CD4-positive, alpha-beta T cell treated with Interferon gamma for 1 hour (primary cell): ENCODE data around the gene RPL13A.
A peak's percentile ranks its signal among the peaks of the same experiment; 100 is the strongest.
"Not testable (repeated sequence)": the region's sequence is repeated elsewhere in the genome, so short reads cannot be mapped to it uniquely, and the experiment has no call there.

ENCODE experiments used
- DNase-seq: peaks from one replicate; pipeline ENCODE4 v3.0.0-alpha.2; 2020

Gene RPL13A

GRCh38 chr19:49458567-49458903 is 28.9 kb upstream of the RPL13A start:
- DNase-seq, result no peak

GRCh38 chr19:49459388-49459787 is 28.0 kb upstream of the RPL13A start:
- no peak for DNase-seq

GRCh38 chr19:49461130-49461529 is 26.3 kb upstream of the RPL13A start:
- DNase-seq, result not testable (repeated sequence)

DNA sequence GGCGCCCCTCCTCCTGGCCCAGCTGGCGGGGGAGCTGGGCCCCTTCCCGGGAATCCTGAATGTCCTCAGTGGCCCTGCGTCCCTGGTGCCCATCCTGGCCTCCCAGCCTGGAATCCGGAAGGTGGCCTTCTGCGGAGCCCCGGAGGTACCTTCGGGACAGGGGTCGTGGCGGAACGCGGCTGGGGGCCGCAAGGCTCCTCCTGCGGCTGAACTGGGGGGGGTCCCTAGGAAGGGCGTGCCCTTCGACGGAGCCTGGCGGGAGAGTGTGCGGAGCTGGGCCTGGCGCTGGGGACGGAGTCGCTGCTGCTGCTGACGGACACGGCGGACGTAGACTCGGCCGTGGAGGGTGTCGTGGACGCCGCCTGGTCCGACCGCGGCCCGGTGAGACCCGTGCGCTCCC is 25.8 kb upstream of the RPL13A start:
- no peak for DNase-seq

- no peak for DNase-seq
These were observed 24.9 kb upstream of the RPL13A start for GRCh38 chr19:49462492-49462891.

GRCh38 chr19:49463960-49464740 is 23.3 kb upstream of the RPL13A start:
- DNase-seq, result no peak

- DNase-seq, result no peak
These were observed 22.0 kb upstream of the RPL13A start for GRCh38 chr19:49465371-49465770.

DNA sequence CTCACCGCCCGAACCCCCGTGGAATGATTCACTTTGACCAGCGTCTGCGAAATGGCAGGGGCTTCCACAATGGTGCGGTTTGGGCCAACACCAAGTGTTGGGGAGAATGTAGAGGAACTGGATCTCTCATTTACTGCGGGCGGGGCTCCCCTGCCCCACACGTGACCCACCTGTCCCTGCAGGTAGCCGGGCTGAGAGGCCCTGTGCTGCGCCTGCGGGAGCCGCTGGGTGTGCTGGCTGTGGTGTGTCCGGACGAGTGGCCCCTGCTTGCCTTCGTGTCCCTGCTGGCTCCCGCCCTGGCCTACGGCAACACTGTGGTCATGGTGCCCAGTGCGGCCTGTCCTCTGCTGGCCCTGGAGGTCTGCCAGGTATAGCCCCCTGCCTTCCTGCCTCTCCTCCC is 19.2 kb upstream of the RPL13A start:
- no peak for DNase-seq

DNA sequence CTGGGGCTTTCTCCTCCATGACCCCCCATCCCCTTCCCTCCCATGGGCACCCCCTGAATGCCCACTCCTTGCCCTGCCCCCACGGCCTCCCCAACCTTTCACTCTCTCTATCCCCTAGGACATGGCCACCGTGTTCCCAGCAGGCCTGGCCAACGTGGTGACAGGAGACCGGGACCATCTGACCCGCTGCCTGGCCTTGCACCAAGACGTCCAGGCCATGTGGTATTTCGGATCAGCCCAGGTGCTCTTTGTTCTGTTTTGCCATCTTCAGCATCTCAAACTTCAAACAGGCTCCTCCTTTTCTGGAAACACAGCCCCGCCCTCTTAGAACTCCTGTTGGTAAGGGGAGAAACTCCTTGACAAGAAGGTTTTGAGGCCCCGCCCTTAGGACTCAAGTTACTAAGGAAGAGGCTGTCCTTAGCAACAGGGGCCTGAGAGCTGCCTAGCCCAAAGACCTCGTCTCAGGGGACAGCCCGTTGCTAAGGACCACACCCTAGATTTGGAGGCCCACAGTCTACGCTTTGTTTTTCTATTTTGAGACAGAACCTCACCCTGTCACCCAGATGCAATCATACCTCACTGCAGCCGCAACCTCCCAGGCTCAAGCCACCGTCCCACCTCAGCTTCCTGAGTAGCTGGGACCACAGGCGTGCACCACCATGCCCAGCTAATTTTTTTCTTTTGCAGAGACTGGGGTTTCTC is 18.5 kb upstream of the RPL13A start:
- DNase-seq, result peak; percentile 98

DNA sequence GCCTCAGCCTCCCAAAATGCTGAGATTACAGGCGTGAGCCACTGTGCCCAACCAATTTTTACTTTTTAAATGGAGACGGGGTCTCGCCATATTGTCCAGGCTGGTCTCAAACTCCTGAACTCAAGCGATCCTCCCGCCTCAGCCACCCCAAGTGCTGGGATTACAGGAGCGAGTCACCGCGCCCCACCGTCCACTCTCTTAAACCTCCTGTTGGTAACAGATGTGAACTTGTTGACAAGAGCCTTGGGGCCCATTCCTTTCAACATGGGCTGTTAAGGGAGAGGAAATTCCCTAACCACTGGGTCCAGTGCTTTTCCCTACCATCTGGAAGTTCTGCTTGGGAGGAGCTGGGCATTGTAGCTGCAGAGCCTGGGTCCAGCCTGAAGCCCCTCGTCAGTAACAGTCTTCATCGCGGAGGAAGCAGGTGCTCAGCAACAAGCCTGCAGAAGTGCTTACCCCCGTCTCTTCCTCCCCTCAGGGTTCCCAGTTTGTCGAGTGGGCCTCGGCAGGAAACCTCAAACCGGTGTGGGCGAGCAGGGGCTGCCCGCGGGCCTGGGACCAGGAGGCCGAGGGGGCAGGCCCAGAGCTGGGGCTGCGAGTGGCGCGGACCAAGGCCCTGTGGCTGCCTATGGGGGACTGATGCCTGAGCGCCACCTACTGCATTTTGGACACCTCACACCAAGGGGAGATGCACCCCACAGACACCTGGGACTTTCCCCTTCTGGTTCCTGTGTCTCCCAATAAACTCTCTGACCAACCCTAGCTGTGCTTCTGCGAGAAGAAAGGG is 17.4 kb upstream of the RPL13A start:
- DNase-seq, result peak; percentile 91

- no peak for DNase-seq
These were observed 16.8 kb upstream of the RPL13A start for GRCh38 chr19:49470615-49470978.

- no peak for DNase-seq
These were observed 14.5 kb upstream of the RPL13A start for GRCh38 chr19:49472936-49473335.

GRCh38 chr19:49473501-49473867 is 13.9 kb upstream of the RPL13A start:
- not testable (repeated sequence) for DNase-seq

DNA sequence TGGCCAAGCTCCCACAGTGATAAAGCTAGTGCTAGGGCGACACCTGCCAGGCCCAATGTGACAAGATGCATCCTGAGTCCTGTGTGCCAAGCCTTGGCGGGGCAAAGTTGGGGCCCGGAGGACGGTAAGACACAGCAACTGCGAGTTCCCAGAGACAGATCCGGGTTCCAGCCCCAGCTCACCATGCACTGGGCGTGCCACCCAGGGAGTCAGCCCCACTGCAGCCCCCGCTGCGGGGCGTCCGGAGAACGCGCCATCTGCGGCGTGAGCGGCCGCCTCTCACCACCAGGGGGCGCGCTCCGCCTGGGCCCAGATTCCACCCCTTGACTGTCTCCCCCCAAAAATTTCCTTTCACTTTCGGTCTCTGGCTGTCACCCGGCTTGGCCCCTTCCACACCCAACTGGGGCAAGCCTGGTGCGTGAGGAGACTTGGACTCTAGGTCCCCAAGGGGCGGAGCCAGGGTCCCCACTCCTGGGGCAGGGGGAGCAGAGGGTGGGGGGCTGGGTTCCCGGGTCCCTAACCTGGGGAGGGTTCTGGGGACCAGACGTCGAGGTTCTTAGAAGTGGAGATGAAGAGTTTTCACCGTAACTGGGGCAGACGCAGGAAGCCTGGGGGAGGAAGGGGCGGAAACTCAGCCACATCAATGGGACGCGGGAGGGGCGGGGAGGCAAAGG is 13.4 kb upstream of the RPL13A start, which contains the start of gene FLT3LG:
TSS of gene FLT3LG (plus strand) at position 348 of the 674 bp plus-strand sequence. CDS start 425 bp downstream, outside the sequence.
- DNase-seq, result peak; percentile 95

GRCh38 chr19:49474542-49474924 is 12.9 kb upstream of the RPL13A start:
- DNase-seq, result no peak

DNA sequence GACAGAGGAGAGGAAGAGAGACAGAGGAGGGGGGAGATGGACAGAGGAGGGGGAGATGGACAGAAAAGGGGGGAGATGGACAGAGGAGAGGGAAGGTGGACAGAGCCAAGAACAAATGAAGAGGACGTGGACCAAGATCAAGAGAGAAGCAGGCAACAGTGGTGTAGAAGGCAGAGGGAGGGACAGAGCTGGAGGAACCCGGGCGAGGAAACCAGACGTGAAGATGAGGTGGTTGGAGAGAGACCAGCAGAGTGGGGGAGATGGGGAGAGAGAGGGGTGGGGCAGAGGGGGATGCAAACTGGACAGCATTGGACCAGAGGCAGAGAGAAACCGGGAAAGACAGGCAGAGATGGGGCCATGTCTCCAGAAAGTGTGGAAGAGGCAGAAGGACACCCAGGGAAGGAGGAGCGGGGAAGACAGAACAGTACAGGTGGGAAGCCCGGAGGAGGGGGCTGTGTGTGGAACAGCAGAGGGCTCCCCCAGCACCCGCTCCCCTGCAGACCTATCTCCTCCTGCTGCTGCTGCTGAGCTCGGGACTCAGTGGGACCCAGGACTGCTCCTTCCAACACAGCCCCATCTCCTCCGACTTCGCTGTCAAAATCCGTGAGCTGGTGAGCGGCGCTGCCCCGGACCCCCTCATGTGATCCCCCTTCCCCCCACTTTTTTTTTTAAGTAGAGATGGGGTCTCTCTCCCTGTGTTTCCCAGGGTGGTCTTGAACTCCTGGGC is 12.1 kb upstream of the RPL13A start:
- DNase-seq, result peak; percentile 6

DNA sequence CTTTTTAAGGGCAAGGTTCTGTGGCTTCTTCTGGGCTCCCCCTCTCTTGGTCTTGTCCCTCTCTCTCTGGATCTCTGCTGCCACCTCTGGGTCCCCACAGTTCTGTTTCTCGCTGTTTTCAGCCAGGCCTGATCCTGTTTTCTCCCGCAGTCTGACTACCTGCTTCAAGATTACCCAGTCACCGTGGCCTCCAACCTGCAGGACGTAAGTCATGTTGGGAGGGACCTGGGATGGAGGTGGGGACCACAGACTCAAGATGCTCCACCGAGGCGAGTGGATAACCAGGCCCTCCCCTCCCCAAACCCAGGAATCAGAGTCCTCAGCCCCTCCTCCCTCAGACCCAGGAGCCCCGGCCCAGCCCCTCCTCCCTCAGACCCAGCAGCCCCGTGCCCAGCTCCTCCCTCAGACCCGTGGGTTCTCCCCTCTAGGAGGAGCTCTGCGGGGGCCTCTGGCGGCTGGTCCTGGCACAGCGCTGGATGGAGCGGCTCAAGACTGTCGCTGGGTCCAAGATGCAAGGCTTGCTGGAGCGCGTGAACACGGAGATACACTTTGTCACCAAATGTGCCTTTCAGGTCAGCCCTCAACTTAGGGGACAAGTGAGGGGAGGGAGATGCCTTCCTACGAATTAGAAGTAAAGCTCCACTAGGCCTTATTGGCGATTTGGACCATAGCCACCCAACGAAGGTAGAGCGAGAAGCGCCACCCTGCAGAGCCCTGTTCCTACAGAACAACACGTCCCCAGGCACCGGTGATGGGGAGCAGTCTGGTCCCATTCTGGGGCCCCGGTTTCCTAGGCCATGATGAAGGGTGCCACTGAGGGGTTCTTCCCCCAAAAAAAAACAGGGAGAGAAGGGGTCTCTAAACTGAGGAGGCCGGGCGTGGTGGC is 11.2 kb upstream of the RPL13A start:
- DNase-seq, result peak; percentile 71

DNA sequence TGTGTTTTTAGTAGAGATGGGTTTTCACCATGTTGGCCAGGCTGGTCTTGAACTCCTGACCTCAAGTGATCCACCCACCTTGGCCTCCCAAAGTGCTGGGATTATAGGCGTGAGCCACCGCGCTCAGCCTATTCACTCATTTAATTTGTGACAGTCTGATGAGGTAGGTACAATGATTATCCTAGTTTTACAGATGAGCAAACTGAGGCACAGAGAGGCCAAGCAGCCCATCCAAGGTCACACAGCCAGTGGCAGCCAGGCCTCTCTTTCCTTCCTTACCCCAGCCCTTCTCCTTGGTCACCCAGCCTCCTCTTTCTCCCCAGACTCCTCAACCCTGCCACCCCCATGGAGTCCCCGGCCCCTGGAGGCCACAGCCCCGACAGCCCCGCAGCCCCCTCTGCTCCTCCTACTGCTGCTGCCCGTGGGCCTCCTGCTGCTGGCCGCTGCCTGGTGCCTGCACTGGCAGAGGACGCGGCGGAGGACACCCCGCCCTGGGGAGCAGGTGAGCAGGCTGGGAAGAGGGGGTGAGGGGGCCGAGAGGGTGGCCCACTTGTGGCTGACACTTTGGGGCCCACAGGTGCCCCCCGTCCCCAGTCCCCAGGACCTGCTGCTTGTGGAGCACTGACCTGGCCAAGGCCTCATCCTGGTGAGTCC is 7.3 kb upstream of the RPL13A start:
- no peak for DNase-seq

- DNase-seq, result no peak
These were observed 6.3 kb upstream of the RPL13A start for GRCh38 chr19:49481020-49481683.

DNA sequence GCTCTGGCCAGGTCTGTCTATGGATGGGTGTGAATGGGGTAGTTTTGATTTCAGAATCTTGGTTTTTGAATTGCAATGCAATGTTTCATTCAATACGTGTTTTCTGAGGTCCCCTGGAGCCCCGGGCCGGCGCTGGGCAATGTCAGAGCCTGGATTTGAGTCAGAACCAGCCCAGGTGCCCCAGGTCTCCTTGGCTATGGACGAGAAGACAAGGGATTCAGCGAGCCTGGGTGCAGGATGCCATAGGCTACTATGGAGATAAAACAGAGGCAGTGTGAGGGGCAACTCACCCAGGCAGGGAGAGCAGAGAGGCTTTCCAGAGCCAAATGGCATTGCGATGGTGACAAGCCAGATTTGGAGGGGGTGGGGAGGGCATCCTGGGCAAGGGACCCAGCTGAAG is 1.2 kb upstream of the RPL13A start:
- DNase-seq, result no peak
